ENCODE measurements around the gene CCNK.

CCNK gene

DNA sequence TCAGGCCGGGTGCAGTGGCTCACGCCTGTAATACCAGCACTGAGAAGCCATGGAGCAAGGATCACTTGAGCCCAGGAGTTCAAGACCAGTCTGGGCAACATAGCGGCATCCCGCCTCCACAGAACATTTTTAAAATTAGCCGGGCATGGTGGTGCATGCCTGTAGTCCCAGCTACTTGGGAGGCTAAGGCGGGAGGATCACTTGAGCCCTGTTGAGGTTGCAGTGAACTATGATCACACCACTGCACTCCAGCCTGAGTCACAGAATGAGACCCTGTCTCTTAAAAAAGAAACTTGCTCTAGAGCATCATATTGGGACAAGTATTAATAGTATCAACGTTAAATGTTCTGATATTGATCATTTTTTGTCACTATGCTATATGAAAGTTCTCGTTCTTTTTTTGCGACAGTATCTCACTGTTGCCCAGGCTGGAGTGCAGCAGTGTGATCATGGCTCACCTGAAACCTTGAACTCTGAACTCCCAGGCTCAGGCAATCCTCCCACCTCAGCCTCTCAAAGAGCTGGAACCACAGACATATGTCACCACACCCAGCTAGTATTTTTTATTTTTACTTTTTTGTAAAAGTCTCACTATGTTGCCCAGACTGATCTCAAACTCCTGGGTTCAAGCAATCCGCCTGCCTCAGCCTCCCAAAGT lies 75.1 kb downstream of the CCNK start:
- DNase-seq = no peak

DNA sequence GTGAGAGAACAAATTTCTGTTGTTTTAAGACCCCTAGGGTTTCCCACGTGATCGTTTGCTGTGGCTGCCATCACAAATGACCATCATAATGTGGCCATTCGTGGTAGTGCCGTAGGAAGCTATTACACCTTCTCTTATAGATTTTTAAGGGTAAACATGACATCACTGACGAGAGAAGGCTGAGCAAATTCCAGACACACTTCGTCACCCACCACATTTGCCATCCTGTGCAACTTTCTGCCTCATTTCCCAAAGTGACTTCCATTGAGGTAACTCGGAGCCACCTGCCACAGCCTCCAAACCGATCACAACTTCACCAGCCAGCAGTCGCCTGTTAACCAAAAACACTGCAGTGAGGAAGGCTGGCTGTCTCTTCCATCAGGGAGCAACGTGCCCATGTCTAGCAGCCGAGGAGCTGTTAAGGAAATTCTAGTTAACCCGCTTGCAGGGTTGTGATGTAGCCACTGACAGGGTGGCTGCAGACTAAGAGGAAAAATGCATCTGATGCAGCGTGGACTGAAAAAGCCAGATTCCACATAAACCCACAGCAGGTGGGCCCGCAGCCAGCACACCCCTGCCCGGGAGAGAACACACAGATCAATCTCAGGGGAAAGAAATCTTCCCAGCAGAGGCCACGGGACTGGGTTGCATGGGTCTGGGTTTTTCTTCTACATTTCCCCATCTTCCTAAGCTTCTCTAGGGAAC lies 78.2 kb downstream of the CCNK start:
- no peak for DNase-seq

DNA sequence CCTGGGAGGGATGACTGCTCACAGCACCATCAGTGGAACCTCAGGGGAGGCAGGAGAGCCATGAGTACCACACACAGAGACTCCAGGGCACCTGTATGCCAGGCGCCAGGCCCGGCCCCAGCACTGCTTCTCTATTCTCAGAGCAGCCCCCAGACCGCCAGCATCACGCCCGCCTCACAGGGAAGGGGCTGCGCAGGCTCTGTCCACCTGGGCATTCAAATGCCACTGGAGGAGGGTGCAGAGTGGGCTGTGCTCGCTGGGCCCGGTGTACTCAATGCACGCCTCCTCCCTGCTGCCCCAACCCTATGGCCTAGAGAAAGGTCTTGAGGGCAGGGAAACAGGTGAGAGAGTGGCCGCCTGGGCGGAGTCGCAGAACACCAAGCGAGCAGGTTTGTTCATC lies 79.2 kb downstream of the CCNK start:
- no peak for DNase-seq

DNA sequence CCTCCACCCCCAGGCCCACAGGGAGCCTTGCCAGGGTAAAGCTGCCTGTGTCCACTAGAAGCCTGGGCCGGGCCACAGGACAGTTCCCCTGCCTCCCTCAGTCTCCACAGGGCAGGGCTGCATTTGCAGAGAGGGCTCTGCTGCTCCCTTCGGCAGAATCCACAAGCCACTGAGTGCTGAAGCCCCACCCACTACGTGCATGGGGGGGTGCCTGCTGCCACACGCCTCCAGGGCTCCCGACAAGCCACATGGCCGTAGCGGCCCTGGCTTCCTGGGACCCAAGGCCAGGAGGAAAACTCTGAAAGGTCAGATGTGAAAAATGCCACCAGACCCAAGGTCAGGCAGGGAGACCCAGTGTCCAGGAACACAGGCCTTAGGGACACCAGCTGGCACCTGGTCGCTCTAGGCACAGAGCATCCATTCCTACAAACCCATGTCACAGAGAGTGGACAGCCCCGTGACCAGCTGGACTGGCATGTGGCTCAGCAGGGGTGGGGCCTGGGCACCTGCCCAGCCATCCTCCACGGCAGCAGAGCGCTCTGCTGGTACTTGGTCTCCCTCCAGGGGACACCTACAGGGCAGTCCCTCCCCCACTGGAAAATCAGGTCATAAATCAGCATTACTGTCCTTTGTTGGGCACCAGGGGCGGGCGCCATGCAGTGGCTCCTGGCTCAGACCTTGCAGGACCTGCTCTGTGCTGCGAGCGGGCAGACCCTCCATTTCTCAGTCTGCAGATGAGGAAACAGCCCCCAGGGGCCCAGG lies 79.9 kb downstream of the CCNK start:
- DNase-seq = no peak

DNA sequence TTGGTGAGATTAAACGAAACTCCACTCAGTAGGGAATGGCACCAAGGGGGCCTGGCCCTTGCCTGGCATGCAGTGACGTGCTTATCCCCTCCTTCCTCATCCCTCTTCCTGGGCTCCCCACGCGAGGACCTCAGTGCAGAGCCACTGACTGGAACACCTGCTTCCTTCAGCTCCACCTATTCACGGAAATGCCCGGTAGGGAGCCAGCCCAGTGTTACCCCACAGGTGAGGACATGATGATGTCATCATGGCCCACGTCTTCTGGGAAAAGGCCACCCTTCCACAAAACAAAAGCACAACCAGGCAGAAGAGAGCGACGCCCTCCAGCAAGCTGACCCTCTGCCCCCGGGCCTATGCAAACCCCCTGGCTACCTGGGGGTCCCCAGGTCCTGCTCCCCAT lies 80.7 kb downstream of the CCNK start:
- DNase-seq = no peak
